ENCODE results near the gene STRIP2.
"Not testable (repeated sequence)": the region's sequence is repeated elsewhere in the genome, so short reads cannot be mapped to it uniquely, and the experiment has no call there.

Gene STRIP2

DNA sequence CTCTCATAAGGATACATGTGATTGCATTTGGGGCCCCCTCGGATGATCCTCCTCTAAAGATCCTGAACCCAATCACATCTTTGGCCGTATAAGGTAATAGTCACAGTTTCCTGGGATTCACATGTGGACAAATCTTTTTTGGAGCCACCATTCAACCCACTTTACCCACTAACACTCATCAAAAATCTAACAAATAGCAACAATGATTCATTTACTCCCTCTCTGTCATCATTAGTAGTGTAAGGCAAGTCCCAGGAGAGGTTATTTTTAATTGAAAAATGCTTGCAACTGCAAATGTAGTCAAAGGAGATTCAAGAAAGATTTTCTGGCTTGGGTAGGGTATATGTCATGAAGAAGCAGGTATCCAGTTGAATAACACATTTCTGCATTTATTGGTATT is 58.2 kb downstream of the STRIP2 start:
- no peak for DNase-seq

DNA sequence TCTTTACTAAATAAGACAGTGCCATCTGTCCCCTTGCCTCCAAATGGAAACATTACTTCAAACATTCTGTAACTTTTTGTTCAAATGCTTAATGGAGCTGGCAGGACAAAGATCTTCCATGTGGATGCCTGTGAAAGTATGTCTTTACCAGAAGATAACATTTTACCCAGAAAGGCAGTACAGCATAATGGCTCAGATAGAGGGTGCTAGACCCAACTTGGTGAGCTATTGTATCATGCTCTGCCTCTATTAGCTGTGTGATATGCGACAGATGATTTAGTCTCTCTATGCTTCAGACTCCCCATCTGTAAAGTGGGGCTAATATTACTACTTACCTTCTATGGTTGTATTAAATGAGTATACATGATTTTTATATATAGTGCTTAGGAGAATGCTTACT is 59.3 kb downstream of the STRIP2 start:
- DNase-seq, result no peak

DNA sequence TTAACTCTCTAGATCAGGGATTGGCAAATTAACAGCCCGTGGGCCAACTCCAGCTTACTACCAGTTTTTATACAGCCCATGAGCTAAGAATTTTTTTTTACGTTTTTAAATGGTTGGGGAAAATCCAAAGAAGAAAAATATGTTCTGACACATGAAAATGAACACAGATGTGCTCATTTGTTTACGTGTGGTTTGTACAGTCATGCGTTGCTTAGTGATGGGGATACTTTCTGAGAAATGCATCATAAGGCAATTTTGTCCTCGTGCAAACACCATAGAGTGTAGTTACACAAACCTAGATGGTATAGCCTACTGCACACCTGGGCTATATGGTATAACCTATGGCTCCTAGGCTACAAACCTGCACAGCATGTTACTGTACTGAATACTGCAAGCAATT is 59.8 kb downstream of the STRIP2 start:
- DNase-seq, result no peak

DNA sequence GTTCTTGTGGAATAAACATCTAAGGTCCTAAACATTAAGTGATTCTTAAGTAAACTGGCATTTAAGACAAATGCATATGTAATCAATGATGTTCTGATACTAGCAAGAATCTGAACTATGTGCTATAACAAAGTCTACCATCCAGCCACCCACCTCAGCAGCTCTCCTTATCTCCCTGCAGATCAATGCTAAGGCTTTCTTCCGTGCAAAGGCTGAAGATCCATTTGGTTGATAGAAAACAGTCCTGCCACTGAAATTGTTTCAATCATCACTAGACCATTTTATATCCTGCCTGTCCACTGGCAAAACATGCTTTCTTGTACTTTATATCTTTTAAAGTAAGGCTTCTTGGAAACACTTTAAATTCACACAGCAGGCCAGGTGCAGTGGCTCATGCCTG is 61.8 kb downstream of the STRIP2 start:
- DNase-seq, result no peak

DNA sequence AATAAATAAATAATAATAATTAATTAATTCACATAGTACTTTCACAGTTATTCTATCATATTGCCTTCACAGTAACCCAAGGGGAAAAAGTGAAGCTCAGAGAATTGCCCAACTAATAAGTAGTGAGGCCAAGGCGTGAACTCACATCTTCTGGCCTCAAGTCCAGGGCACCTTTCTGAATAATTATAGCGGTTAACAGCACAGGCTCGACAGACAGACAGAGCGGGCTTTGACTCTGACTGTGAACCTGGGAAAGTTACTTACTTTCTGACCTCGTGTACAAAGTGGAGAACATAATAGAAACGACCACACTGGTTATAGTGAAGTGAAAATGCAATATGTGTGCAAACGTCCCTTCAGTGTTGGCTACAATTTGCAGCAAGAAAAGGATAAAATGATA is 62.4 kb downstream of the STRIP2 start:
- no peak for DNase-seq

DNA sequence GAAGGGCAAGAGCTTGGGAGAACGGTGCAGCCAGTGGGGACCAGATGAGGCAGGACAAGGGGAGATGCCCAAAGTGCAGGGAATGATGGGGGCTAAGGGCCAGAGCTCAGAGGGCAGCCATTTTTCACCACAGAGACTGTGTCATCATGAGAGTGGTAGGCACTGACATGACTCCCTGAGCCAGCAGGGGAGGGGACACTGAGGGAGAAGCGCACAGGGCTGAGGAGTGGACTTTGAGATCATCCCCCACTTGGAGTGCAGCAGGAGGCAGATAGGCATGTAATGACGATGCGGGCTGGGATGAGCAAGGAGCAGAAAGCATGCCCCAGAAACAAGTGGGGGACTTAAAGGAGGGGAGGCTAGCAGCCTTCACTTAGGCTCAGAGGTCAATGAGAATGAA is 62.9 kb downstream of the STRIP2 start:
- DNase-seq, result no peak

DNA sequence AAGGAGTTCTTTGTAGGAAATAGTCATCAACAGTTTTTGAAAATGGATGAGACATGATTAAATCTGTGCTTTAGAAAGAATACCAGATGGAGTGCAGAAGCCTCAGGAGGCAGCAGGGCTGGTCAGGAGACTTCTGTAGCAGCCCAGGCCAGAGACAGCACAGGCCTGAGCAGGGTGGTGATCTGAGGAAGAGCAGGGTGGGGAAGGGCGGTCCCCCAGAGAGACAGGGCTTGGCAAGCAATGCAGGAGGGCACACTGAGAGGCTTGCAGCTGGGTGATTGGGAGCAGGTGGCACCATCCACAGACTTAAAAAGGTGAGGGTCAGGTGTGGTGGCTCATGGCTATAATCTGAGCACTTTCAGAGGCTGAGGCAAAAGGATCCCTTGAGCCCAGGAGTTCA is 63.8 kb downstream of the STRIP2 start:
- no peak for DNase-seq

DNA sequence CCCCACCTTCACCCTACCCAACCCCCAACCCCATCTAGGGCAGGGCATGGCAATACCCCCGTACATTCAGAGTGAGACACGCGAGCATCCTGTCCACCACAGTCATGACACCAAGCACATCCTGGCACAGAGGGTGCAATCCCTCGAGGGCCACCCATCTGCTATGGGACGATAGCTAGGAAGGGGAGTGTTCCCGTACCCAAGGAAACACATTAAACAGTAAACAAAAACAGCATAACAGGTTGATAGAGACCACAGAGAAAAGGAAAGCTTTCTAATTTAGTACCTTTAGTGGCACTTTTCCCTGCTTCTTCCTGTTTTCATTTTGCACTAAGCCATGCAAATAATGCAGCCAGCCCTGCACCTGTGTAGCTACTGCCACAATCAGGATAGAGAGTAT is 65.8 kb downstream of the STRIP2 start:
- DNase-seq, result no peak

DNA sequence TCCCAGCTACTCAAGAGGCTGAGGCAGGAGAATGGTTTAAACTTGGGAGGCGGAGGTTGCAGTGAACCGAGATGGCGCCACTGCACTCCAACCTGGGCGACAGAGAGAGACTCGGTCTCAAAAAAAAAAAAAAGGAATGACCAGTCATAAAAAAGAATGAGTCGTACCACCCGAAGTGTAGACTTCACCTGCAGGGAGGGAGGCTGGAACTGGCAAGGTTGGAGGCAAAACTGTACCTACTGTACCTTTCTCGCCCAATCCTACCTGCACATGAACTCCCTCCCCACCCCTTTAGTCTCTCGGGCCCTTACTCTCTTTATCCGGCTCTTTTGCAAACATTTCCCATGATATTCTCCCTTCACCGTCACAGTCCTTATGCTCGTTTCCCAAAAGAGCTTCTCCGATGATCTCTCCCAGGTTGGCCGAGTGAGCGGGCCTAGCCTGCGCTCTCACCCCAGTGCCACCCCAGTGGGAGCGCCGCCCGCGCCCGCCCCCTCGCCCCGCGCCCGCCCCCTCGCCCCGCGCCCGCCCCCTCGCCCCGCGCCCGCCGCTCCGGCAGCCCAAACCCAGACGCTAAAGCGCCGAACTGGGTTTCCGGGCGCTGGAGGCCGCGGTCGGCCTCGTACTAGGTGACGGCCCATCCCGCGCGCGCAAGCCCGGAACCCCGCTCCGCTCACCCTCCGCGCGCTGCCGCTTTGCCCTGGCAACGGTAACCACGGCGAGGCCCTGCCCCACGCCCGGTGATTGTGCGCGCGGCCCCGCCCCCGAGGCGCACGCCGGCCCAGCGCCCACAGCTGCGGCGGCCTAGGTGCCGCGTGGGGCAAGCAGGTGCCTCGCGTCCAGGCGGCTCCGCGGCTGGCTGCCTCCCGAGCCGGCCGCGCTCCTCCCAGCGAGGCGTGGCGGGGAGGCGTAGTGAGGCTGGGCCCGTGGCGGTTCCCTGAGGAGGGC is 67.8 kb downstream of the STRIP2 start, which contains the start of gene SMKR1:
Gene SMKR1, plus strand, starts transcription at position 772 of the 948 bp plus-strand sequence. CDS start 294 bp downstream, outside the sequence.
- peak in 47 of 56 donors; percentile 3 to 74 (median 34) for DNase-seq

DNA sequence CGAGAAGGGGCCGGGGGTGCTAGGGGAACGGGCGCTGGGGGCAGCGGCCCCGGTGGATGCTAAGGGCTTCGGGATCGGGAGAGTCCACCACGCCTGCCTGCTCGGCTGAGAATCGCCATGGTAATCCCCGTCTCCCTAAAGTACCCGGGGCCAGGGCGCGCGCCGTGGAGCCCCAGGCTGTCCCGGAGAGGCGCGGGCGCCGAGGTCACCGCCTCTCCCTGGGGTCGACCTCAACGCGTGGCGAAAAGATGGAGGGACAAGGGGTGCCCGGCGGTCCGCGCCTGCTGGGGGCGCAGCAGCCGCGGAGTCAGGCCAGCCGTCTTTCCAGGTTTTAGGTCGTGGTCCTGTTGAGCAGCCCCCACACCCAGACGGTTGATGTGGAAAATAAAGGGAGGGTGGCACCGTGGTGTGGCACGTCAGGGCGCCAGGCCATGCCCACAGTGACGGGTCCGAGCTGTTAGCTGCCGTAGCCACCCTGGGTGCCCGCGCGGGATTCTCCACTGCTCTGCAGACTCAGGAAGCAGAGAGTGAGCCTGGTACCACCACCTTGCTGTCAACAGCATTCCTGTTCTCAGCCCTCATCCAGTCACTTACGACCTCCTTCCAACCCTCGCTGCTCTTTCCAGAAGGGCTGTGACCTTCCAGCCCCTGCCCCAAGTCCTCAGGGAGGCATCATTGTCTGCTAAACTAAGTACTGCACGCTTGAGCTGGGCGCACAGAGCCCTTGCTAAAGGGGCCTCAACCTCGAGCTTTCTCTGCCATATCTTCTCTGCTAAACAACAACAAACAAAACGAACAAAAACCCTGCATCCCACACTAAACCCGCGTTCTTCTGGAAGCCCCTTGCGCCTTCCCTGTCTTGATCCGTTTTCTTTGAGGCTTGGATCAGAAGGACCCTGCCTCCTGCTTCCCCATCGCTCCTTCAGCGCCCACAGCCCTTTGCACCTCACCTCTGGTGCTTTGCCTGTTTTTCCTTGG is 68.8 kb downstream of the STRIP2 start:
- peak in 7 of 56 donors; percentile 4 to 41 (median 17) for DNase-seq

DNA sequence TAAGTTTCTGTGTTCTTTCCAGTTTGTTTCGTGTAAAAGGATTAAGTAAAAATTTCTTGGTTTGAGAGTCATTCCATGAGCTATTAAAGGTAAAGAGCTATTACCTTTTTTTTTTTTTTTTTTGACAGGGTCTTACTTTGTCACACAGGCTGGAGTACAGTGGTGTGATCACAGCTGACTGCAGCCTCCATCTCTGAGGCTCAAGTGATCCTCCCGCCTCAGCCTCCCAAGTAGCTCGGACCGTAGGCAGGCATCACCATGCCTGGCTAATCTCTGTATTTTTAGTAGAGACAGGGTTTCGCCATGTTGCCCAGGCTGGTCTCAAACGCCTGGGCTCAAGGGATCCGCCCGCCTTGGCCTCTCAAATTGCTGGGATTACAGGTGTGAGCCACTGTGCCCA is 69.5 kb downstream of the STRIP2 start:
- DNase-seq, result no peak

DNA sequence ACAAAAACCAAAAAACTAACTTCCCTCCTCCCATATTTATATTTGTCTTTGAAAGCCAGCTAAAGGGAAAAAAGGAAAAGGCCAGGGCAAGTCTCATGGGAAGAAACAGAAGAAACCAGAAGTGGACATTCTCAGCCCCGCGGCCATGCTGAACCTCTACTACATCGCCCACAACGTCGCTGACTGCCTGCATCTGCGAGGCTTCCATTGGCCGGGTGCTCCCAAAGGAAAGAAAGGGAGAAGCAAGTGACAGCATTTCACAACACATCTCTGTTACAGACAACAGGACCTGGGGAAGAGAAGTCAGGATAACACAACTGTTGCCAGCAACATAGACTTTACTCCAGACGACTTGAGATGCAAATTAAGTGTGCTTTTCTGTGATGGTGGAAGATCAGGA is 78.0 kb downstream of the STRIP2 start:
- no peak for DNase-seq

DNA sequence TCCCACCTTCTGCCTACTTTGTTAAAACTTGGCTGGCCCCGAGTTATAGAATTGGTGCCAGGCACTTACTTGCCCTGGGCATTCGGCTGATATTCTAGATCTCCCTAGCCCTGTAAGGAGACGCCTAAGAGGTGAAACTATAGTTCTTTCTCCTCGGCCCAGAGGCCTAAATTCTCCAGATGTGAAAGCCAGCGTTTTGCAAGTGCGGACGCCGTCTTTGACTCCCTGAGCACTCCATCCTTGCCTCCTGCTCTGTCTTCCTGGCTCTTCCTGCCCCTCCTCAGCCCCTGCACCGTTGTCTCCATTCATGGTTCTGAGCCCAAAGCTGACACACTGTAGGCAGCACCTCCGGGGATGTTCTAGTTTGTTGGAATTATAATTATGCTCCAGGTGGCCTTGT is 79.3 kb downstream of the STRIP2 start:
- DNase-seq, result no peak

DNA sequence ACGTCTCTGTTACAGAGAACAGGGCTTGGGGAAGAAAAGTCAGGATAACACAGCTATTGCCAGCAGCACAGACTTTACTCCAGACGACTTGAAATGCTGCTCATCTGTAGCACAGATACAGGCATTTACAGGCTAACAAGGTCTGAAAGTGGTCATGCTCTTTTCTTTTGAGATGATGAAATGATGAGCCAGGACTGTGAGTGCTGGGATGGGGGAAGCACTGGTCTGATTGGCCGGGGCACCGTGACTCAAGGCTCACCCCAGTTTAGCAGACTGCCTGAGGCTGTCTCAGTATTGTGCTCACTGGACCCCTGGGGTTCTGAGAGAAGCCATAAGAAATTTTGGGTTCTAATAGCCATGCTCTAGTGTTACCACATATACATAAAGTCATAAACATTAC is 80.5 kb downstream of the STRIP2 start:
- DNase-seq, result no peak

DNA sequence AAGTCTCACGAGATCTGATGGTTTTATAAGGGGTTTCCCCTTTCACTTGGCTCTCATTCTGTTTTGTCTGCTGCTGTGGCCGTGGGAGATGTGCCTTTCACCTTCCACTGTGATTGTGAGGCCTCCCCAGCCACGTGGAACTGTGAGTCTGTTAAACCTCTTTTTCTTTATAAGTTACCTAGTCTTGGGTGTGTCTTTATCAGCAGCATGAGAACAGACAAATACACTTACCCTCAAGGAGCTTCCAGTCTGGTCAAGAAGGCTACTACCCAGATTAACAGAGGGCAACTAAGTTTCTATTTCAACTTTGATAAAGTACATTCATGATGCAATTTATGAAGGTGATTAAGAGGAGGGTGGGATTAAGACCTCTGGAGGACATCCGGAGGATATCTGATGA is 81.1 kb downstream of the STRIP2 start:
- DNase-seq, result no peak

DNA sequence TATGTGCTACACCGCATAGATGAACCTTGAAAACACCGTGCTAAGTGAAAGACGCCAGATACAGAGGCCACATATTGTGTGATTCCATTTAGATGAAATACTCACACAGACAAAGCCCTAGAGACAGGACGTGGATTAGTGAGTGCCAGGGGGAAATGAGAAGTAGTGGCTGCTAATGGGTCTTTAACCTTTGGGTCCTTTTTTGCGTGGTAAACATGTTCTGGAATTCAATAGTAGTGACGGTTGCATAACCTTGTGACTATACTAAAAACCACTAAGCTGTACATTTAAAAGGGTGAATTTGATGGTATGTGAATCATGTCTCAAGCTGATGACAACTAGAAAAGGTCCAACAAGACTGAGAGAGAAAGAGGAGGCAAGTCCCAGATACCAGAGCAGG is 83.7 kb downstream of the STRIP2 start:
- DNase-seq, result no peak

DNA sequence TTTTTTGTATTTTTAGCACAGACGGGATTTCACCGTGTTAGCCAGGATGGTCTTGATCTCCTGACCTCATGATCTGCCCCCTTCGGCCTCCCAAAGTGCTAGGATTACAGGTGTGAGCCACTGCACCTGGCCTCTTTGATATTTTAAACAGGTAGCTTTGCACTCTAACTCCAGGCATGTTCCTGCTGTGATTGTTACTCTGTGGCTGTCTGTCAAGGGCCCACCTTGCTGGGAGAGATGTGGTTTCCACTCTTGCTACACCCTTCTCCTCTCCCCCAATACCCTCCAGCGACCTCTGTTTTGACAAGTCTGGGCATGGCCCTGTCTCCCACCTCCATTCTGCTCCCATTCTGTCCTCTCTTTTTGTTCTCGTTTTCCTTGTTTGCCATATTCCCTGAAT is 85.2 kb downstream of the STRIP2 start:
- no peak for DNase-seq

DNA sequence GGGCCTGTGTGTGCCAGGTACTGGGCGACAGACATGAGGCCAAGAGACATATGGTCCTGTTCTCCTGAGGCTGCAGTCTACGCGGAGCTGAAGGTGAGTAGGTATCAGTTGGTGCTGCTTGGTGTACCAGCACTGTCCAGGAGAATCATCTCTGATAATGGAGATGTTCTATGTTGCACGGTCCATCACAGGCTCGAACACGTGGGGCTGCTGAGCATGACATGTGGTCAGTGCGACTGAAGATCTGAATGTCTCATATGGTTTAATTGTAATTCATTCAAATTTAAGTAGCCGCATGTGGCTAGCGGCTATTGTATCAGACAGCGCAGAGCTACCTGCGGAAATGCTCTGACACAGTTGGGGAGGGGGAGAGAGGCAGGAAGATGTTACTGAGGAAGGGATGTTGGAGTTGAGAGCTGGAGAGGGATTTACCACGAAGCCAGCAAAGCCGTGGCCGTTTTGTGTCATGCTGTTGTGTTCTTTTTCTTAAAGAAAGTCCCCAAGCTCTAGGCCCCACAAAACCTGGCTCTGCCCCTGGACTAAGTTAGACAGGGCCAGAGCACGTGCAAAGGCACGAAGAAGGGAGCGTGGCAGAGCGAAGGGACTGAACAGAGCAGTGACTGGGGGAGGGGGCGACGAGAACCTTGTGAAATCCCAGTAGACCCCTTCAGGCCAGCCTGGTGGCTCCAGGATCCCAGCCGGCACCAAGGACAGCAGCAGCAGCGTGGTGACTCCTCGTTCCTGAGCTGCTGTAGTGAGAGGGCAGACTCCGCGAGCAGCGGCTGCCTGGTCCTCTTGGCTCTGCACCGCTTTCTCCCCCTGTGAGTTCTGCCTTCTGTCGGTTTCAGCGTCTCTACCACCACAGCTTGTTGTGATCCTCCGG is 88.1 kb downstream of the STRIP2 start:
- no peak for DNase-seq

DNA sequence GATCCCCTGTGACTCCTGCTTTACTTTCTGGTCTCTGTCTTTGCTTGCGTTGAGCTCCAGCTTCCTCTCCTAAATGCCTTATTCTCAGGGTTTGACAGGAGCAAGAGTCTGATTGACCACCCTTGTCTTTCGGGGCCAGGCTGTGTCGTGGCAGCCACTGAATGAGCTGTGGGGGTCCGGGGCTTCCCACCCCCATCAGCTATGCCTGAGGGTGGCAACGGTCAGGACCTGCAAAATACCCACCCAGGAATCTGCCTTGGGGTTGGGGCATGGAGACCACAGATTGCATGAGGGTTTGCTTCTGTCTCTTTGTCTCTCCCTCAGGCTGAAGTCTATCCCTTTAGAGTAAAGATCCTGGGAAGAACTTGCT is 88.7 kb downstream of the STRIP2 start:
- DNase-seq, result no peak

DNA sequence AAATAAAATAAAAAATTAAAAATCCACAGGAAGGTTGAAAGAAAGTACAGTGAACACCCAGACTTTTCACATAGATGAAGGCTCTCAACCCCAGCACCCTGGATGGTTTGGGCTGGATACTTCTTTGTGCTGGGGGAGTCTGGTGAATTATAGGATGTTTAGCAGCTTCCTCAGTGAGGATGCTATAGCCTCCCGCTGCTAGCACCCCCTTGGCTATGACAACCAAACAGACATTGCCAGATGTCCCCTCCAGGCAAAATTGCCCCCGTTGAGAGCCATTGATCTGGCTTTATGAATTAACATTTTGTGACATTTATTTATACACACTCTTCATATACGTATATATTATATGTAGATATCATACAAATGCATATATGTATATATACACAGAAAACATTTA is 89.7 kb downstream of the STRIP2 start:
- DNase-seq, result no peak

DNA sequence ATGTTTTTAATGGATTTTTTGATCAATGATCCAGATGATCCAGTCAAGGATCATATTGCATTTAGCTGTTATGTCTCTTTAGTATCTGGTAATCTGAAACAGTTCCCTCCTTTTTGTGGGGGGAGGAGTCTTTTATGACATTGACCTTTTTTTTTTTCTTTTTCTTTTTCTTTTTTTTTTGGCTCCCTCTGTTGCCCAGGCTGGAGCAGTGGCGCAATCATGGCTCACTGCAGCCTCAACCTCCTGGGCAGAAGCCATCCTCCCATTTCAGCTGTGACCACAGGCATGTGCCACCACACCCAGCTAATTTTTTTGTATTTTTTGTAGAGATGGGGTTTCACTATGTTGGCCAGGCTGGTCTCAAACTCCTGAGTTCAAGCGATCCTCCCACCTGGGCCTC is 90.2 kb downstream of the STRIP2 start:
- DNase-seq, result not testable (repeated sequence)
